Ascending aorta (tissue), 2 donors: ENCODE results near the gene DIAPH2. TPM values are rescaled to one million over a fixed set of nuclear protein-coding genes. Genes with fewer than 3 reads are reported as not detected.

Source experiments
- DNase-seq, 2 donors: peaks; one replicate each; pipeline ENCODE4 v3.0.0-alpha.2; 2019; ENCODE audit warnings: low spot score in 2 of 2
- H3K27ac ChIP-seq, 2 donors: fragments of 200-600 bp; sonication (generic); one replicate each; pipeline ENCODE4 v1.5.1; 2016 to 2017; ENCODE audit warnings: mild to moderate bottlenecking in 1 of 2
- H3K27me3 ChIP-seq: fragments of 200-600 bp; sonication (generic); one replicate; pipeline ENCODE4 v1.5.1; 2017
- H3K36me3 ChIP-seq, 2 donors: fragments of 200-600 bp; sonication (generic); one replicate each; pipeline ENCODE4 v1.5.1; 2016
- H3K4me1 ChIP-seq, 2 donors: fragments of 200-600 bp; sonication (generic); one replicate each; pipeline ENCODE4 v1.5.1; 2016 to 2017; ENCODE audit warnings: mild to moderate bottlenecking in 1 of 2
- H3K4me3 ChIP-seq, 2 donors: fragments of 200-600 bp; sonication (generic); one replicate each; pipeline ENCODE4 v1.5.1; 2016 to 2017; ENCODE audit warnings: mild to moderate bottlenecking in 1 of 2
- H3K9me3 ChIP-seq, 2 donors: fragments of 200-600 bp; sonication (generic); one replicate each; pipeline ENCODE4 v1.5.1; 2016
- intact Hi-C: fragments of 100-400 bp; cut with DNase I; formaldehyde crosslinking; loops from one replicate; pipeline ENCODE4 v1.15.1; 2023
- total RNA-seq: library from RNA; depleted of rRNA; stranded (reverse); fragments of >200 nt; gene quantifications from one replicate; pipeline ENCODE4 v1.1.0, GENCODE V29; 2016
- TF ChIP-seq, protein P1 (sequence below), 3 experiments: fragments of 200-600 bp in 2 of 3; fragments of 450-650 bp in 1 of 3; sonication (generic) in 2 of 3; IDR thresholded peaks; one replicate each; pipeline ENCODE4 v1.5.1; 2016 to 2019; ENCODE audit warnings: antibody characterized with exemption in 3 of 3, mild to moderate bottlenecking in 1 of 3, moderate library complexity in 1 of 3

Gene DIAPH2
- total RNA-seq, 1 donor from 2014 or later: 27.9 TPM

DNA sequence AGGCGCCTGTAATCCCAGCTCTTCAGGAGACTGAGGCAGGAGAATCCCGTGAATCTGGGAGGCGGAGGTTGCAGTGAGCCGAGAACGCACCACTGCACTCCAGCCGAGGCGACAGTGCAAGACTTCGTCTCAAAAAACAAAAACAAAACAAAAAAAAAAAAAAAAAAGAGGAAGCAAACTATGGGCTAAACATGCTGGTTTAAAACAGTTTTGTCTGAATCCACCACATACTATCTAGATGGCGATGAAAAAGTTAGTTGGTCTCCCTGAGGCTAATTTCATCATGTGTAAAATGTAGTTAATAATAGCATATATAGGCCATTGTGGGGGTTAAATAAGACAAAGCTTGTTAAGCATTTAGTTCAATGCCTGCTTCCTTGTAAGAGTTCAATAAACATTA is 650.2 kb downstream of the DIAPH2 start:
- intact Hi-C loops: no loop called here
- H3K27ac ChIP-seq: no peak overlapping the region
- no peaks in the 10 kb centered on the region for H3K9me3 ChIP-seq
- H3K4me3 ChIP-seq: no peak overlapping the region
- DNase-seq: no peak
- TF ChIP-seq, protein P1, sequence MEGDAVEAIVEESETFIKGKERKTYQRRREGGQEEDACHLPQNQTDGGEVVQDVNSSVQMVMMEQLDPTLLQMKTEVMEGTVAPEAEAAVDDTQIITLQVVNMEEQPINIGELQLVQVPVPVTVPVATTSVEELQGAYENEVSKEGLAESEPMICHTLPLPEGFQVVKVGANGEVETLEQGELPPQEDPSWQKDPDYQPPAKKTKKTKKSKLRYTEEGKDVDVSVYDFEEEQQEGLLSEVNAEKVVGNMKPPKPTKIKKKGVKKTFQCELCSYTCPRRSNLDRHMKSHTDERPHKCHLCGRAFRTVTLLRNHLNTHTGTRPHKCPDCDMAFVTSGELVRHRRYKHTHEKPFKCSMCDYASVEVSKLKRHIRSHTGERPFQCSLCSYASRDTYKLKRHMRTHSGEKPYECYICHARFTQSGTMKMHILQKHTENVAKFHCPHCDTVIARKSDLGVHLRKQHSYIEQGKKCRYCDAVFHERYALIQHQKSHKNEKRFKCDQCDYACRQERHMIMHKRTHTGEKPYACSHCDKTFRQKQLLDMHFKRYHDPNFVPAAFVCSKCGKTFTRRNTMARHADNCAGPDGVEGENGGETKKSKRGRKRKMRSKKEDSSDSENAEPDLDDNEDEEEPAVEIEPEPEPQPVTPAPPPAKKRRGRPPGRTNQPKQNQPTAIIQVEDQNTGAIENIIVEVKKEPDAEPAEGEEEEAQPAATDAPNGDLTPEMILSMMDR (IDR thresholded peaks at IDR 0.05): no peak
- no peaks in the 10 kb centered on the region for H3K36me3 ChIP-seq
- no peaks in the 10 kb centered on the region for H3K27me3 ChIP-seq
- H3K4me1 ChIP-seq: no peaks in the 10 kb centered on the region

DNA sequence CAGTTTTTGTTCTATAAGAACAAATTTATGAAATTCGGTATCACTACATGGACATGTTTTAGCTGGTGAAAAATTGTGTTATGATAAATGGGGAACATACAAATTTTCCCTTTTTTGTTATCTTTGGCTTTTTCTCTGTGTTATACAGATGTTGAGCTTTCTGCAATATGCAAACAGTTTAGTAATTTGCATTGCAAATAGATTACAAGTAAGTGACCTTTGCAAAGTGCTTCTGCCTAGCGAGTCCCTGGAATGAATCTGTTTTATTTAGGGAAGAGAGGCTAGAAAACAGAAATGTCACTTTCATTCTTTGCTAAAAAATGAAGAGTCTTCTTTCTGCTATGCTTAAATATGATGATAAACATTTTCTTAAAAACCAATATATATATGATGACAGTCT is 660.1 kb downstream of the DIAPH2 start:
- Histone ChIP-seq H3K27ac (no peak overlapping the region), H3K36me3 (no peaks in the 10 kb centered on the region), H3K4me3 (no peak overlapping the region), H3K4me1 (no peaks in the 10 kb centered on the region), H3K27me3 (no peaks in the 10 kb centered on the region), H3K9me3 (no peaks in the 10 kb centered on the region)
- no peak for DNase-seq
- intact Hi-C loops: no loop called here
- TF ChIP-seq, protein P1 (IDR thresholded peaks at IDR 0.05): no peak

DNA sequence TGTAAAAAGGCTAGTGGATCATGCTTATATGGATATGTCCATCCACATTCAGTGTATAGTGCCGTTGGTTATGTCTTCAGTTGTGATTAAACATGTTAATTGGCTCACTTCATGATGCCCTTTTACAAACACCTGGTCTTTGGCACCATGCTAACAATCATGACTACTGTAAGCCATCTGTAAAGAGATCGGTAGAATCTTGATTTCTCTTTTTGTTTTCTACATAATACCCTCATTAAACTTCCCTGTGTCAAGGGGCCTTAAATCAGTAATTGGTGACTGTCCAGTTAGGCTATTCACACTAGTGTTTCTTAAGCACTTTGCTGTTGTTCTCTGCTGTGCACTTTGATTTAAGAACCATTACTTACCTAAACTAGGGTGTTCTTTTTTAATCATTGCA is 674.3 kb downstream of the DIAPH2 start:
- intact Hi-C loops: no loop called here
- H3K4me1 ChIP-seq: no peaks in the 10 kb centered on the region
- no peaks in the 10 kb centered on the region for H3K9me3 ChIP-seq
- H3K27ac ChIP-seq: no peak overlapping the region
- TF ChIP-seq, protein P1 (IDR thresholded peaks at IDR 0.05): no peak
- no peaks in the 10 kb centered on the region for H3K27me3 ChIP-seq
- H3K4me3 ChIP-seq: no peak overlapping the region
- no peak for DNase-seq
- H3K36me3 ChIP-seq: no peaks in the 10 kb centered on the region

DNA sequence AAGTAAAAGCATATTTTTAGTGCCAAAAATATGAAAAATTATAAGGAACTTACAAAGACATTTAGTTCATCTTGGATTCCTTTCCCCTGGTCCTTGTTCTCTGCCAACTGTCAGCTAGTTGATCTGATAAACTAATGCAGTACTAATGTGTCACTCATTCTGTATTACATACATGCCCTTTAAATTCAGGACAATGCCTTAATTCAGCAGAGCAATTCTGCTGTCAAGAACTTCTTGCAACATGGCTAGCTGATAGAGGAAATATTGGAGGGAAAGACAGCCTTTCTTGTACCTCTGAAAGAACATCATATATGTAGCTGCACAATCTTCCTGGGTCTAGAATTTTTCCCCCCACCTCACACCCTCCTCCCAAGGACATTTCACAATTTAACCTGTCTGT is 679.2 kb downstream of the DIAPH2 start:
- TF ChIP-seq, protein P1 (IDR thresholded peaks at IDR 0.05): no peak
- no peak for DNase-seq
- Histone ChIP-seq H3K27ac (no peak overlapping the region), H3K36me3 (no peaks in the 10 kb centered on the region), H3K9me3 (no peaks in the 10 kb centered on the region), H3K4me3 (no peak overlapping the region), H3K4me1 (no peaks in the 10 kb centered on the region), H3K27me3 (no peaks in the 10 kb centered on the region)
- intact Hi-C loops: no loop called here

DNA sequence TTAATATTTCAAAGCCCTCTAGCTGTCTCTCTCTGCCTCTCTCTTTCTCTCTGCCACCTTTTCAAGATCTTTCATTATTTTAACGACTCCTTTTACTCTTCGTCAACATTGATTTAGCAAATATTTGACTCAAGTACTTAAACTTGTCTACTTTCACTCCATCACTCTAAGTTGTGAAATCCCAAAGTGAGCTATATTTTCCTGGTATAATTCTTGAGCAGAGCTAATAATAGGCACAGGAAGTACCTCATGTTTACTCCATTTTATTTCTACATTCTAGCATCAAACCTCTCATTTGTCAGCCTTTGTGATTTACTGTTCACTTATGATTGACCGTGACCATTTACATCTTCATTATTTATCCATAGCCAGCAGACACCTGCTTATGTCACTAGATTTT is 681.6 kb downstream of the DIAPH2 start:
- Histone ChIP-seq H3K4me1 (no peaks in the 10 kb centered on the region), H3K27ac (no peak overlapping the region), H3K36me3 (no peaks in the 10 kb centered on the region), H3K4me3 (no peak overlapping the region), H3K27me3 (no peaks in the 10 kb centered on the region), H3K9me3 (no peaks in the 10 kb centered on the region)
- intact Hi-C loops: no loop called here
- DNase-seq: no peak
- TF ChIP-seq, protein P1 (IDR thresholded peaks at IDR 0.05): no peak

DNA sequence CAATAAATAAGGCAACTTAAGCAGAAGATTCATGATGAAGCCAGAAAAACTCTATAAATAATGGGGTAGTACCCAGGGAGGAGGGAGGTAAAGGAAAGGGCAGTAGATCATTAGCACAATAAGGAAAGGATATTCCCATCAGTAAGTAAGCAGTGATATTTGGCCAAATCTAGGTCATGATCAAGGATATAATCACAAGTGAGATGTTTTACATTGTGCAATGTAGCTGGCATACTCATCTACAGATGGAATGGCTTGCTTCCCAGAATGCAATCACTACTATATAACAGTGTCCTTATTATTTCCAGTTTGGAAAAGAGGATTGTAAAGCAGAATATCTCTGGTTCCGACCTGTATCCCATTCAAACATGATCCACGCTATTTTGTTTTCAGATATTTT is 682.5 kb downstream of the DIAPH2 start:
- no peak overlapping the region for H3K4me3 ChIP-seq
- no peak overlapping the region for H3K27ac ChIP-seq
- H3K4me1 ChIP-seq: no peaks in the 10 kb centered on the region
- TF ChIP-seq, protein P1 (IDR thresholded peaks at IDR 0.05): no peak
- H3K27me3 ChIP-seq: no peaks in the 10 kb centered on the region
- no peaks in the 10 kb centered on the region for H3K9me3 ChIP-seq
- H3K36me3 ChIP-seq: no peaks in the 10 kb centered on the region
- intact Hi-C loops: no loop called here
- DNase-seq: no peak
